K562 (cell line): Measurements from ENCODE around the gene DOCK1.

Source experiments
- CTCF ChIP-seq, 3 experiments: IDR thresholded peaks in 2 of 3; conservative IDR thresholded peaks in 1 of 3; 2 replicates each; pipeline ENCODE4 v1.5.1; 2011 to 2012; ENCODE audit warnings: low read length in 3 of 3, mild to moderate bottlenecking in 3 of 3, control low read depth in 2 of 3, improper control_type of control experiment in 1 of 3, inconsistent platforms in 1 of 3, low read depth in 1 of 3, mixed read lengths in 1 of 3, moderate library complexity in 1 of 3; ENCODE audit not compliant: insufficient read depth in 2 of 3
- TBL1XR1 ChIP-seq, 2 experiments: IDR thresholded peaks; 2 replicates each; pipeline ENCODE4 v1.6.1; 2012; ENCODE audit warnings: improper control_type of control experiment in 2 of 2, low read length in 2 of 2, mild to moderate bottlenecking in 1 of 2
- ZNF263 ChIP-seq: sonication (generic); formaldehyde crosslinking; IDR thresholded peaks from 2 replicates; pipeline ENCODE4 v1.8.0; 2022; ENCODE audit warnings: mild to moderate bottlenecking, missing genetic modification reagents, borderline replicate concordance
- ZNF512 ChIP-seq: IDR thresholded peaks from 2 replicates; pipeline ENCODE4 v1.6.1; 2016; ENCODE audit warnings: missing genetic modification characterization, missing compliant biosample characterization

GRCh38 chr10:127319271-127319670 lies 414.0 kb downstream of the DOCK1 start:
- TF ChIP-seq CTCF (IDR thresholded peaks at IDR 0.05 in 2 of 3, conservative IDR thresholded peaks at IDR 0.05 in 1 of 3; ENCODE audit: insufficient read depth in 2 of 3, low read depth in 1 of 3, low read length in 3 of 3) (no peak), ZNF263 (no peak), ZNF512 (no peak), TBL1XR1 (IDR thresholded peaks at IDR 0.05; ENCODE audit: low read length in 2 of 2) (no peak)
